ENCODE data around the gene SMIM12. TPM values are rescaled to one million over a fixed set of nuclear protein-coding genes. Genes with fewer than 3 reads are reported as not detected.

Gene SMIM12
- total RNA-seq, 4 donors from 2014 or later, result 23.3 to 25.3 (median 24.1) TPM

DNA sequence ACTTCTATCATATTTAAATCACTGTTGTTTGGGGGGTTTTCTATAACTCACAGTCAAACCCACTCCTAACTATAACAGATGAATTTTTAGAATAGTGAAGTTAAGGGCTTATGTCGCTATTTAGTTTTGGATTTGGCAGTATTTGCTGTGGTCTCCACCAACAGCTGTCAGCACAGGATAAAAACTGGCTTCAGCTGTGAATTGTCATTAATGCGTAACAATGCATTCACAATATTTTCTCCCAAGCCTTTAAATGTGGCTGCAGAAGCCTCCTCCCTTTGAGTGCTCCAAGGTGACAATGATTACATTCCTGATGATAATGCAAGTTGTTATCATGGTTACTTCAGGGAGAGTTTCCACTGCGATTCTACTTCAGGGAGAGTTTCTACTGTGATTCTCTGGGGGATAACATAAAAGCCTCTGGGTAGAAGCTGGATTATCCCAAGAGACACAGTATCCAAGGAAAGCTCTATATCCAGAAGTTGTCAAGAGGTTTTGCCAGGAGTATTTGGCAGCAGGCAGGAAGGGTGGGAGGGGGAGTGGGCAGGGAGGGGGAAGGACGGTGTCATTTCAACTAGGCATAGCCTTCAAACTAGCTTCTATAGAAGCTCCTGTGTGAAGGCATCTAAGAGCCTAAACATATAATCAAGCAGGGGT is 14.9 kb upstream of the SMIM12 start:
- TF ChIP-seq, protein P1, sequence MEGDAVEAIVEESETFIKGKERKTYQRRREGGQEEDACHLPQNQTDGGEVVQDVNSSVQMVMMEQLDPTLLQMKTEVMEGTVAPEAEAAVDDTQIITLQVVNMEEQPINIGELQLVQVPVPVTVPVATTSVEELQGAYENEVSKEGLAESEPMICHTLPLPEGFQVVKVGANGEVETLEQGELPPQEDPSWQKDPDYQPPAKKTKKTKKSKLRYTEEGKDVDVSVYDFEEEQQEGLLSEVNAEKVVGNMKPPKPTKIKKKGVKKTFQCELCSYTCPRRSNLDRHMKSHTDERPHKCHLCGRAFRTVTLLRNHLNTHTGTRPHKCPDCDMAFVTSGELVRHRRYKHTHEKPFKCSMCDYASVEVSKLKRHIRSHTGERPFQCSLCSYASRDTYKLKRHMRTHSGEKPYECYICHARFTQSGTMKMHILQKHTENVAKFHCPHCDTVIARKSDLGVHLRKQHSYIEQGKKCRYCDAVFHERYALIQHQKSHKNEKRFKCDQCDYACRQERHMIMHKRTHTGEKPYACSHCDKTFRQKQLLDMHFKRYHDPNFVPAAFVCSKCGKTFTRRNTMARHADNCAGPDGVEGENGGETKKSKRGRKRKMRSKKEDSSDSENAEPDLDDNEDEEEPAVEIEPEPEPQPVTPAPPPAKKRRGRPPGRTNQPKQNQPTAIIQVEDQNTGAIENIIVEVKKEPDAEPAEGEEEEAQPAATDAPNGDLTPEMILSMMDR (IDR thresholded peaks at IDR 0.05; ENCODE audit: low read depth), result no peak

DNA sequence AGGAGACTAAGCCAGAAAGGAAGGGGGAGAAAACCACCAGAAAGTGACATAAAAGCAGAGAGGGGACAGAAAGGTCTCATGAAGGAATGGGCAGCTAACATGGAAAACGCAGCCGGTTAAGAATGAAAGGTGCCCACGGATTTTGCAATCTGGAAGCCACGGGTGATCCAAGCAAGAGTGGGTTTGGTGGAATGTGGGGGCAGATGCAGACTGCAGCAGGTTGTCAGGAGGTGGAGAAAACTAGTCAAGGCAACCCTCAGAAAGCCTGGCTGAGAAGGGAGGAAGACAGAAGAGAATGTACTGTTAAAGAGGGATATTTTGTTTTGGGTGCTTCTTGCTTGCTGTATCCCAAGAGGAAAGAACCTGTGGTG is 12.6 kb upstream of the SMIM12 start:
- TF ChIP-seq, protein P1 (IDR thresholded peaks at IDR 0.05; ENCODE audit: low read depth), result no peak

DNA sequence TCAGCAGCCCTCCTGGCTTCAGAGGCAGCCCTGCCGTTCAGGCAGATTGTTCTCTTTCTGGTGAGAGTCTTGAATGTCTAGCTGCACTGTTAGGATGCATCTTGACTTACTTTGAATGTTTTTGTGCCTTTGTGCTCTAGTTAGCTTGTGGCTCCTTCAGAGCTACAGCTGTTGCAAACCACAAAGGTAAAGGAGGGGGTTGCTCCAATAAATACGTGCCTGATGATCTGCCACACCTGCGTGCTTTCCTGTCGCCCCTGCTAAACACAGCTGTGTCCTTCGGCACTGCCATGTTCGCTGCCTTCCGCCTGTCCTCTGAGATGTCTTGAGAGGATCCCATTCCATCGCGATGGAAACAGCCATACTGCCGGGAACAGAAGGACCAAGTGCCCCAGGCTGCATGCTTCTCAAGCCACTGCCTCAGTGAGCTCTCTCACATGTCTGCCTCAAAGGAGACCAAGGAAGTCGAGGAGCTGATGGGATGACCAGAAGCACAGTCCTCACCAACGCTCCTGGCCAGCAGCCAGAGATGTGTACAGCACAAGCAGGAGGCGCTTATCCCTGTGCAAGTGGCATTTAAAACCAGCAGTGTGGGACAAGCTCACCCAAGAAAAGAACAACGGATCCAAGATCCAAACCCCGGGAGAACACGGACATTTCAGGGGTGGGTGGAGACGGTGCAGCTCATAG is 12.0 kb upstream of the SMIM12 start:
- TF ChIP-seq, protein P1 (IDR thresholded peaks at IDR 0.05; ENCODE audit: low read depth), result no peak

DNA sequence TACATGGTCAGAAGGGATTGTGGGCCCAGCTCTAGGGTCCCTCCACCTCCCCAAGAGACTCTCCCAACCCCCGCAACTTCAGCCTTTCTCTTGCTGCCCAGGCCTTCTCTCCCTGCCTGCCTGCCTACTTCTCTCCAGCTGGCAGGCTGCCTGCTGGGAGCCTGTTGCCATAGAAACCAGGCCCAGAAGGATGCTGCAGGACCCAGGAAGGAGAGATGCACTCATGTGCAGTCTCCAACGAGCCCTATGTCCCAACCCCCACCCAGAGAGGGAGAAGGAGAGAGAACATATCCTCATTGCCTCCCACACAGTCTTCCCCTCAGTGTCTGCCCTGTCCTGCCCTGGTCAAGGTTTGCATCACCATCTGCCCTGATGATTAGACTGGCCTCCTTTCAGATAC is 10.8 kb upstream of the SMIM12 start:
- TF ChIP-seq, protein P1 (IDR thresholded peaks at IDR 0.05; ENCODE audit: low read depth), result no peak

DNA sequence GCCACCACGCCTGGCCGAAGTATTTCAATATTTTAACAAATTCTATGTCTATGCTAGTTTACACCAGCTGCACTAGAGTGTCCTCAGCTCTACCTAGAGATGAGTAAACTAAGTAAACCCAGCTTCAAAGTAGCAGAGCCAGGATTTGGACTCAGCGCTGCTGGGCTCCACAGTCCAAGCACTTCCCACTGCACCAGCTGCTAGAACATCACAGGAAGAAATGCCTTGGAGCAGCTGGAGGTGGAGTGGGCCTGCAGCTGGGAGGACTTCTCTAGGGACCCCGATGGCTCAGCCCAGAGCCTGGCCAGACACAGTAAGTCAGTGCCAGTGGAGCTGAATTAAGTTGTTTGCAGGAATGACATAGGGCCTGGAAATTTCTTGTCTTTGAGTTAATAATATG is 10.2 kb upstream of the SMIM12 start:
- TF ChIP-seq, protein P1 (IDR thresholded peaks at IDR 0.05; ENCODE audit: low read depth), result no peak

DNA sequence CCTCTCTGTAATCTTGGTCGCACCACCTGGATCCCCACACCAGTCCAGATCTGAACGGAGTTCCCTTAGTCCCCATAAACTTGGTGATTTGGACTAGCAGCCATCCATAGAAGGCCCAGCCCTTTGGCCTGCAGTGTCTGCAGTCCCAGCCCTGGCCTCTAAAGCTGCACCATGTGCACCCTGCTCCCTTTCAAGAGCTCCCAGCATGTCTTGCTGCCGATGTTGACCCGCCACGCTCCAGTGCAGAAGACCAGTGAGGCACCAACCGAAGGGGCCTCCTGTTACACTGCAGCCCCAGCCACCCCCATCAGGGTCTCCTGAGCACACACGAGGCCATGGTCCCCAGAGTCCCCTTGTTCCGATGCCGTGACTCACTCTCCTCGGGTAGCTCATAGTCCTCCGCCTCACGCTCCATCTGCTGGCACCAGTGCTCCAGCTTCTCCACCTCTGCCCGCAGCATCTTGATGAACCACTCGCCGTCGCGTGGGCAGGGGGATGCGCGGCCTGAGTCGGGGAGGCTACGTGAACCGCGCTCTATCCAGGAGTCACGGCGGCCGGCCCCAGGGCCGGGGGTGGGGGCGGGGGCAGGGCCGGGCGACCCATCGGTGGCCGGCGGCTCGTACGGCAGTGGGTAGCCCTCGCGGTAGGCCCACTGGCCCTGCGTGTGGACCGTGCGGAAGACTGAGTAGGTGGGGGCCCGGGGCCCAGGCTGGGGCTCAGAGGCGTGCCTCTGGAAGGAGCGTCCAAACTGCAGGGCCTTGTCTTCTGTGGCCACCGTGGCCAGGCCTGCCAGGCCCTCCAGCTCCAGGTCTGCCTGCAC is 8.9 kb upstream of the SMIM12 start:
- TF ChIP-seq, protein P1 (IDR thresholded peaks at IDR 0.05; ENCODE audit: low read depth), result no peak

DNA sequence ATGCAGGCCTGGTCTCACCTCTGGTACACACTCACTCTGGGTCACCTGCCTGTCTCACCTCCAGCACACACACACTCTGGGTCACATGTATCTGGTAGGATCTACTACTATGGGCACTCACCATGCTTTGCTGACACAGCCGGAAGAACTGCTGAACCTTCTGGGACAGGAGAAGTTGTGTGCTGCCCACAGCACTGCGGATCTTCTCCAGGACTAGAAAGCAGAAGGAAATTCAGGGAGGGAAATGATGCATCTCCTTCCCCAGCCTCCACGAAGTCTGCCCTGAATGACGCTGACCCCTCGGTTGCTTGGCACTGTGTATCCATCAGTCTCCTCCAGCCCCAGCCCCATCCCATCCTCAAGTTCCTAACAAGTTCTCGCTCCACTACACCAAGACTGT is 7.9 kb upstream of the SMIM12 start:
- TF ChIP-seq, protein P1 (IDR thresholded peaks at IDR 0.05; ENCODE audit: low read depth), result no peak

Measured in subcutaneous adipose tissue (tissue), 4 donors.